ENCODE measurements around the gene CDK6. TPM values are rescaled to one million over a fixed set of nuclear protein-coding genes. Genes with fewer than 3 reads are reported as not detected.

The CDK6 gene
- total RNA-seq, 4 donors from 2014 or later, result 19.7 to 51.1 (median 33.8) TPM

DNA sequence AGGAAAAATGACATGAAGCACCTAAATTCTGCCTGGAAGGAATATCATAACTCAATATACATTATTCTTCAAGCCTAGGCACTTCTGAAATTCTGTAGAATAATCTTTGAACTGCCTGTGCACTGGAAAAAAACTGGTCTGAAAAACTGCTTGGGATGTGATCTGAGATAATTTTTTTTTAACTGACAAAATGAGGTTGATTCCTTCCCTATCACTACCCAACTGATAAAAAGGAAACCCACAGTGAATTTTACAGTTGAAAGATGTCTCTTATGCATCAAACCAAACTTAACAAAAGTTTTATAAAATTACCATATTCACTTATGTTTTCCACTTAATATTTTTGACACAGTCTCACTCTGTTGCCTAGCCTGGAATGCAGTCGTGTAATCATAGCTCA lies 179.0 kb downstream of the CDK6 start:
- H3K4me1 ChIP-seq, result peaks cover 0 to 5% (median 0%) of the 10 kb centered on the region in 3 donors
- TF ChIP-seq POLR2AphosphoS5 (IDR thresholded peaks at IDR 0.05) (no peak), EP300 (IDR thresholded peaks at IDR 0.05) (no peak)
- H3K4me3 ChIP-seq, result no peak overlapping the region
- ATAC-seq, result no peak
- 64% methylated on average over 1 of the region's 1 CpG; no CpG with 5 or more reads in 1 of the 2 donors for WGBS, 2 donors (ENCODE audit: low coverage in 1 of 2)
- peaks cover 0 to 8% of the 10 kb centered on the region in 2 donors for H3K36me3 ChIP-seq
- no peak overlapping the region for H3K27ac ChIP-seq
- H3K9me3 ChIP-seq, result no peaks in the 10 kb centered on the region
- H3K27me3 ChIP-seq, result no peaks in the 10 kb centered on the region

DNA sequence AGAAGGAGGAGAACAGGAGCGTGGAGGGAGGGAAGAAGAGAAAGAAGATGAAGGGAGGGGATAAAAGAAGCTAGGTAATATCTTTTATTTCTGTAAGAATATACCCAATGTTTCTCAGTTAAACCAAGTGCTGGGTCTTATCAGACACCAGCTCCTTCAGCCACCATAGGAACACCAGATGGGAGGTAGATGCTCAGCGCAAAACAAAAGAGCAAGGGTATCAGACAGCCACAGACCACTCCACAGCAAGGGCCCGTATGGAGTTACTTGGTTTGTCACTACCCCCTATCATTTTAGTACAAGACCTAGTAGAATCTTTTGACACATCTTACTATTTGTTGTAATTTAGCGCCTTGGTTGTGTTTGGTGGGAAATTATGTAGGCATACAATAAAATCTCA lies 180.3 kb downstream of the CDK6 start:
- TF ChIP-seq CTCF (IDR thresholded peaks at IDR 0.05), result no peak
- TF ChIP-seq EP300 (IDR thresholded peaks at IDR 0.05), result no peak
- no peak for TF ChIP-seq POLR2AphosphoS5 (IDR thresholded peaks at IDR 0.05)
- no peak for TF ChIP-seq POLR2A (IDR thresholded peaks at IDR 0.05)
- Histone ChIP-seq H3K4me1 (peaks cover 0 to 5% (median 0%) of the 10 kb centered on the region in 3 donors), H3K27ac (no peak overlapping the region), H3K36me3 (peaks cover 0 to 8% of the 10 kb centered on the region in 2 donors), H3K9me3 (no peaks in the 10 kb centered on the region), H3K27me3 (no peaks in the 10 kb centered on the region), H3K4me3 (no peak overlapping the region)
- ATAC-seq, result no peak
- 91 to 95% methylated on average over 4 of the region's 4 CpGs for WGBS, 2 donors (ENCODE audit: low coverage in 1 of 2)

GRCh38 chr7:92655346-92655884 lies 181.0 kb downstream of the CDK6 start:
- ATAC-seq, result no peak
- 93 to 100% methylated on average over 1 of the region's 1 CpG for WGBS, 2 donors (ENCODE audit: low coverage in 1 of 2)
- no peak overlapping the region for H3K27ac ChIP-seq
- H3K27me3 ChIP-seq, result no peaks in the 10 kb centered on the region
- H3K36me3 ChIP-seq, result peaks cover 0 to 1% of the 10 kb centered on the region in 2 donors
- no peaks in the 10 kb centered on the region for H3K9me3 ChIP-seq
- no peak overlapping the region for H3K4me3 ChIP-seq
- no peak for TF ChIP-seq POLR2A (IDR thresholded peaks at IDR 0.05)
- H3K4me1 ChIP-seq, result peaks cover 0 to 5% (median 0%) of the 10 kb centered on the region in 3 donors

GRCh38 chr7:92653136-92653535 lies 183.2 kb downstream of the CDK6 start:
- Histone ChIP-seq H3K27ac (no peak overlapping the region), H3K4me1 (peaks cover 0 to 5% (median 0%) of the 10 kb centered on the region in 3 donors), H3K36me3 (no peaks in the 10 kb centered on the region), H3K9me3 (no peaks in the 10 kb centered on the region), H3K4me3 (no peak overlapping the region), H3K27me3 (no peaks in the 10 kb centered on the region)
- WGBS, 2 donors (ENCODE audit: low coverage in 1 of 2), result 76 to 79% methylated on average over 3 to 4 of the region's 4 CpGs
- ATAC-seq, result no peak
- TF ChIP-seq EP300 (IDR thresholded peaks at IDR 0.05) (no peak), CTCF (IDR thresholded peaks at IDR 0.05) (no peak), POLR2A (IDR thresholded peaks at IDR 0.05) (no peak), POLR2AphosphoS5 (IDR thresholded peaks at IDR 0.05) (no peak)

GRCh38 chr7:92652536-92652935 lies 183.8 kb downstream of the CDK6 start:
- Histone ChIP-seq H3K36me3 (no peaks in the 10 kb centered on the region), H3K9me3 (no peaks in the 10 kb centered on the region), H3K4me1 (peaks cover 0 to 7% (median 0%) of the 10 kb centered on the region in 3 donors), H3K4me3 (no peak overlapping the region), H3K27ac (no peak overlapping the region), H3K27me3 (no peaks in the 10 kb centered on the region)
- WGBS, 2 donors (ENCODE audit: low coverage in 1 of 2), result 47 to 64% methylated on average over 2 of the region's 2 CpGs
- no peak for ATAC-seq
- TF ChIP-seq POLR2AphosphoS5 (IDR thresholded peaks at IDR 0.05) (no peak), EP300 (IDR thresholded peaks at IDR 0.05) (no peak), CTCF (IDR thresholded peaks at IDR 0.05) (no peak), POLR2A (IDR thresholded peaks at IDR 0.05) (no peak)

GRCh38 chr7:92650391-92650790 lies 186.0 kb downstream of the CDK6 start:
- TF ChIP-seq CTCF (IDR thresholded peaks at IDR 0.05) (no peak), POLR2AphosphoS5 (IDR thresholded peaks at IDR 0.05) (no peak), EP300 (IDR thresholded peaks at IDR 0.05) (no peak)
- Histone ChIP-seq H3K9me3 (no peaks in the 10 kb centered on the region), H3K4me3 (no peak overlapping the region), H3K27ac (no peak overlapping the region), H3K4me1 (peaks cover 0 to 22% (median 0%) of the 10 kb centered on the region in 3 donors), H3K27me3 (no peaks in the 10 kb centered on the region), H3K36me3 (no peaks in the 10 kb centered on the region)
- WGBS, 2 donors (ENCODE audit: low coverage in 1 of 2), result 67 to 87% methylated on average over 3 of the region's 3 CpGs
- no peak for ATAC-seq

Measured in gastroesophageal sphincter (tissue), 4 donors.